ENCODE data around the gene ARHGAP22.

Gene ARHGAP22

DNA sequence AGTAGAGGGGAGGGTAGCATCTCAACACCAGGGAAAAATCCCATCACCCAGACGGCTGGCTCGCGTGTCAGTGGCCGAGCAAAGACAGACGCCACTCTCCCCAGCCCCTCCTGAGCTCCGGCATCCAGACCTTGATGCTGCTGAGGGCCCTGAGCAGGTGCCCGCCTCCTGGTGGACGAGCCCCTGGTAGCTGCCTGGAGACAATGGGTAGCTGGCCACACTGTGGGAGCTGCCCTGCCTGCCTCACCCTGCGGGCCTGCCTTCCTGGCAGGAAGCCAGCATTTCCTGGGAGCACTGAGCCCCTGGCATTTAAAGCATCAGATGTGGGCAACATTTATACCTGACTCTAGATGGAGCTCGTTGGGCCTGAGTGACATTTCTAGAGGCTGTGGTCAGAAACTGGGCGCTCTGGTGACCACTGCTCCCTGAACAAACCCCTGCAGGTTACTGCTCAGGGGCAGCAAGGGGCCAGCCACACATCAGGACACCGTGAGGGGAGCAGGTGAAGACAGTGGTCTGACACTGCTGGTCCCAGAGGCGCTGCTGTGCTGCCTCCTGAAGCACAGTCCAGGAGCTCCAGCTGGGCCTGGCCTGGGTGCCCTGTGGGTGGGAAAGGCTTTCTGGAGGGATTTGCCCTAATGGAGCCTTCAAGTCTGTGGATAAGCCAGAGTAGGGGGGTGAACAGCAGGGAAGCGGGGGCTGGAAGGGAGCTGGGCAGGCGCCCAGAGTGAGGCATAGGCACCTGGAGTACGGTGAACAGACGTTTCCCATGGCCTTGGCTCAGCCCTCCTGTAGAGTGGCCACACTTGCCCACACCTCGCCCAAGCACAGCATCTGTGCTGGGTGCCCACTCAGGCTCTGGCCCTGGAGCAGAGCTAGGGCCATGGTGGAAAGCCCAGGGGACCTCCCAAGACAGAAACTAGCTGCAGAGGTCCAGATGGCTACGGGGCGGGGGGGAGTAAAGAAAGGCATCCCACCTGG, 159.7 kb downstream of the ARHGAP22 start:
- DNase-seq (ENCODE audit: low read depth in 1 of 2, low spot score in 1 of 2), result no peak
- H3K4me3 ChIP-seq (replicated peaks; ENCODE audit: insufficient read depth, low read length), result no peak overlapping the region
- H3K27me3 ChIP-seq (ENCODE audit: insufficient read depth, poor library complexity, severe bottlenecking), result no peaks in the 10 kb centered on the region
- TF ChIP-seq, protein P1, sequence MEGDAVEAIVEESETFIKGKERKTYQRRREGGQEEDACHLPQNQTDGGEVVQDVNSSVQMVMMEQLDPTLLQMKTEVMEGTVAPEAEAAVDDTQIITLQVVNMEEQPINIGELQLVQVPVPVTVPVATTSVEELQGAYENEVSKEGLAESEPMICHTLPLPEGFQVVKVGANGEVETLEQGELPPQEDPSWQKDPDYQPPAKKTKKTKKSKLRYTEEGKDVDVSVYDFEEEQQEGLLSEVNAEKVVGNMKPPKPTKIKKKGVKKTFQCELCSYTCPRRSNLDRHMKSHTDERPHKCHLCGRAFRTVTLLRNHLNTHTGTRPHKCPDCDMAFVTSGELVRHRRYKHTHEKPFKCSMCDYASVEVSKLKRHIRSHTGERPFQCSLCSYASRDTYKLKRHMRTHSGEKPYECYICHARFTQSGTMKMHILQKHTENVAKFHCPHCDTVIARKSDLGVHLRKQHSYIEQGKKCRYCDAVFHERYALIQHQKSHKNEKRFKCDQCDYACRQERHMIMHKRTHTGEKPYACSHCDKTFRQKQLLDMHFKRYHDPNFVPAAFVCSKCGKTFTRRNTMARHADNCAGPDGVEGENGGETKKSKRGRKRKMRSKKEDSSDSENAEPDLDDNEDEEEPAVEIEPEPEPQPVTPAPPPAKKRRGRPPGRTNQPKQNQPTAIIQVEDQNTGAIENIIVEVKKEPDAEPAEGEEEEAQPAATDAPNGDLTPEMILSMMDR (IDR thresholded peaks at IDR 0.05; ENCODE audit: insufficient read depth, low read length), result no peak
- TF ChIP-seq, protein P2, sequence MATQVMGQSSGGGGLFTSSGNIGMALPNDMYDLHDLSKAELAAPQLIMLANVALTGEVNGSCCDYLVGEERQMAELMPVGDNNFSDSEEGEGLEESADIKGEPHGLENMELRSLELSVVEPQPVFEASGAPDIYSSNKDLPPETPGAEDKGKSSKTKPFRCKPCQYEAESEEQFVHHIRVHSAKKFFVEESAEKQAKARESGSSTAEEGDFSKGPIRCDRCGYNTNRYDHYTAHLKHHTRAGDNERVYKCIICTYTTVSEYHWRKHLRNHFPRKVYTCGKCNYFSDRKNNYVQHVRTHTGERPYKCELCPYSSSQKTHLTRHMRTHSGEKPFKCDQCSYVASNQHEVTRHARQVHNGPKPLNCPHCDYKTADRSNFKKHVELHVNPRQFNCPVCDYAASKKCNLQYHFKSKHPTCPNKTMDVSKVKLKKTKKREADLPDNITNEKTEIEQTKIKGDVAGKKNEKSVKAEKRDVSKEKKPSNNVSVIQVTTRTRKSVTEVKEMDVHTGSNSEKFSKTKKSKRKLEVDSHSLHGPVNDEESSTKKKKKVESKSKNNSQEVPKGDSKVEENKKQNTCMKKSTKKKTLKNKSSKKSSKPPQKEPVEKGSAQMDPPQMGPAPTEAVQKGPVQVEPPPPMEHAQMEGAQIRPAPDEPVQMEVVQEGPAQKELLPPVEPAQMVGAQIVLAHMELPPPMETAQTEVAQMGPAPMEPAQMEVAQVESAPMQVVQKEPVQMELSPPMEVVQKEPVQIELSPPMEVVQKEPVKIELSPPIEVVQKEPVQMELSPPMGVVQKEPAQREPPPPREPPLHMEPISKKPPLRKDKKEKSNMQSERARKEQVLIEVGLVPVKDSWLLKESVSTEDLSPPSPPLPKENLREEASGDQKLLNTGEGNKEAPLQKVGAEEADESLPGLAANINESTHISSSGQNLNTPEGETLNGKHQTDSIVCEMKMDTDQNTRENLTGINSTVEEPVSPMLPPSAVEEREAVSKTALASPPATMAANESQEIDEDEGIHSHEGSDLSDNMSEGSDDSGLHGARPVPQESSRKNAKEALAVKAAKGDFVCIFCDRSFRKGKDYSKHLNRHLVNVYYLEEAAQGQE (IDR thresholded peaks at IDR 0.05; ENCODE audit: insufficient replicate concordance, low read depth), result no peak
- TF ChIP-seq GABPA (IDR thresholded peaks at IDR 0.05; ENCODE audit: low read depth) (no peak), SPI1 (IDR thresholded peaks at IDR 0.05; ENCODE audit: borderline replicate concordance, low read depth) (no peak), POLR2AphosphoS5 (IDR thresholded peaks at IDR 0.05; ENCODE audit: low read depth) (no peak)
- H3K27ac ChIP-seq (replicated peaks), result no peak overlapping the region

DNA sequence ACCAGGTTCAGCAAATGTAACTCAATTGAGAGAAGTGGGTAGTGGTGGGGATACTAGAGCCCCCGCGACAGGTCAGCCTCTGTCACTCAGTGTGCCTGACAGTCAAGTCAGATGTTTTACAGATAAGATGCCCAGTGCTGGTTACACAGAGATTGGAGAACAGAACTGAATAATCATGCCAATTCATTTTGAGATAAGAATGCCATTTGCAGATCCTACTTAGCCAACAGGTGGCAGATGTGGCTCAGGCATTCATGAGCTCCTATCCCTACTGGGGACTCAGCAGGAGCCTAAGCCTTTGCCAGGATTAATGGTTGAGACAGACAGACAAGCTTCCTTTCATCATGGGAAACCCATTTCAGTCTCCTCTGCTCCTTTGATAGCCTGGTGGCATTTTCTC, 160.6 kb downstream of the ARHGAP22 start:
- H3K27ac ChIP-seq (replicated peaks), result no peak overlapping the region
- H3K27me3 ChIP-seq (ENCODE audit: insufficient read depth, poor library complexity, severe bottlenecking), result no peaks in the 10 kb centered on the region
- no peak overlapping the region for H3K4me3 ChIP-seq (replicated peaks; ENCODE audit: insufficient read depth, low read length)
- peak in 1 of 2 experiments; percentile 53 for DNase-seq (ENCODE audit: low read depth in 1 of 2, low spot score in 1 of 2)
- TF ChIP-seq, protein P1 (IDR thresholded peaks at IDR 0.05; ENCODE audit: insufficient read depth, low read length), result peak; percentile 14
- TF ChIP-seq, protein P2 (IDR thresholded peaks at IDR 0.05; ENCODE audit: insufficient replicate concordance, low read depth), result no peak

DNA sequence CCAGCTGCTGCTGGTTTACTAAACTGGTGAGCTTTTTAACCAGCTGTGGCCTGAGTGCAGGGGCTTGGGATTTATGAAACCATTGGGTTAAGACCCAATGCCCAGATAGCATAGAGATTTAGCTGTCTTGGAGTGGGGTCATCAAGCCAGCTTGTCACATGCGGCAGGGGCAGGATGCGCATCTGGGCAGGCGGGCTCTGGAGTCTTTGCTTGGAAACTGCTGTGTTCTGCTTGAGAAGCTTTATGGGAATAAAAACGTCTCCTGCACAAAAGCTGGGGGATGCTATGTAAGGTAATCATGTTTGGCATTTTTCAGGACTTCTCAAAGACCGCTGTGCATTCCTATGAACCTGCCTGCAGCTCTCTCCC, 162.1 kb downstream of the ARHGAP22 start:
- TF ChIP-seq, protein P1 (IDR thresholded peaks at IDR 0.05; ENCODE audit: insufficient read depth, low read length), result no peak
- TF ChIP-seq GABPA (IDR thresholded peaks at IDR 0.05; ENCODE audit: low read depth) (no peak), SPI1 (IDR thresholded peaks at IDR 0.05; ENCODE audit: borderline replicate concordance, low read depth) (no peak), POLR2AphosphoS5 (IDR thresholded peaks at IDR 0.05; ENCODE audit: low read depth) (no peak)
- TF ChIP-seq, protein P2 (IDR thresholded peaks at IDR 0.05; ENCODE audit: insufficient replicate concordance, low read depth), result no peak
- Histone ChIP-seq H3K27ac (replicated peaks) (no peak overlapping the region), H3K27me3 (ENCODE audit: insufficient read depth, poor library complexity, severe bottlenecking) (no peaks in the 10 kb centered on the region), H3K4me3 (replicated peaks; ENCODE audit: insufficient read depth, low read length) (no peak overlapping the region)
- DNase-seq (ENCODE audit: low read depth in 1 of 2, low spot score in 1 of 2), result no peak
